Measurements from ENCODE around the gene IFI27L2. TPM values are rescaled to one million over a fixed set of nuclear protein-coding genes. Genes with fewer than 3 reads are reported as not detected.

The IFI27L2 gene
- total and polyA plus RNA-seq, 12 donors, result 41.5 to 122 (median 68.3) TPM

DNA sequence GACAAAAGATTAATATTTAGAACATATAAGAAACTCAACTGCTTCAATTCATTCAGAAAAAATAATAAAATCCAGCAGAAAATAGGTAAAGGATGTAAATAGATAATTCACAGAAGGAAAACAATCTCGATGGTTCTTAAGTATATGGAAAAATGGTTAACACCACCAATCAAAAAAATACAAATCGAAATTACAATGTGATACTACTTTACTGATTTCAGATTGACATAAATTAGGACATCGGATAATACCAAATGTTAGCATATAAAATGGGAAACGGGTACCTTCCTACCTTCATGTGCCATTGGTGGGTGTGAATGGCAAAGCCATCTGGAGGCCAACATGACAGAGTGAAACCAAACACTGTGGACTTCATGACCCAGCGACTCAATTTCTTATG is 43.1 kb upstream of the IFI27L2 start:
- ATAC-seq (no peak), DNase-seq (no peak)
- Histone ChIP-seq H3K27ac (no peak overlapping the region), H3K9me3 (no peaks in the 10 kb centered on the region), H3K36me3 (no peaks in the 10 kb centered on the region), H3K4me3 (no peak overlapping the region), H3K4me1 (peaks cover 6 to 24% (median 18%) of the 10 kb centered on the region in 9 donors), H3K27me3 (peaks cover 0 to 52% (median 23%) of the 10 kb centered on the region in 7 donors)
- no peak for TF ChIP-seq CTCF (IDR thresholded peaks at IDR 0.05)
- intact Hi-C loops (cut with DNase I), result loop anchor here in 2 of 10 donors (5.0 kb wide), 2 partner anchors 35 to 1370 kb away; no protein-coding TSS in a partner anchor
- 87 to 88% methylated on average over 5 of the region's 5 CpGs for WGBS, 2 donors

- peaks cover 0 to 38% (median 19%) of the 10 kb centered on the region in 7 donors for H3K27me3 ChIP-seq
- intact Hi-C loops (cut with DNase I), result loop anchor here in 2 of 10 donors (5.0 kb wide), 2 partner anchors 34 to 1369 kb away; no protein-coding TSS in a partner anchor
- H3K9me3 ChIP-seq, result no peaks in the 10 kb centered on the region
- TF ChIP-seq CTCF (IDR thresholded peaks at IDR 0.05), result no peak
- peaks cover 6 to 24% (median 18%) of the 10 kb centered on the region in 9 donors for H3K4me1 ChIP-seq
- no peak overlapping the region for H3K4me3 ChIP-seq
- 30 to 33% methylated on average over 3 of the region's 3 CpGs for WGBS, 2 donors
- no peaks in the 10 kb centered on the region for H3K36me3 ChIP-seq
- no peak overlapping the region for H3K27ac ChIP-seq
- DNase-seq (no peak), ATAC-seq (no peak)
Measured at GRCh38 chr14:94171208-94171607, 41.8 kb upstream of the IFI27L2 start.

DNA sequence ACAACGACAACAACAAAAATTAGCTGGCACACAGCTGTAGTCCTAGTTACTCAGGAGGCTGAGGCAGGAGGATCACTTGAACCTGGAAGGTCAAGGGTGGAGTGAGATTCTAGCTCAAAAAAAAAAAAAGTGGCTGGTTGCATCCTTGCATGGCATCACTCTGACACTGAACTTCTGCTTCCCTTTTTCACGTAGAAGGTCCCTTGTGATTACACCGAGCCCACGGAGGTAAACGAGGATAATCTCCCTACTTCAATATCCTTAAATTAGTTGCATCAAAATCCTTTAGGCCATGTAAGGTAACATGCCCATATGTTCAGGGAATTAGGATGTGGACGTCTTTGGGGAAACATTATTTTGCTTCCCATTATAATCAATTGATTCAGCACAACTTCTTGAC is 40.7 kb upstream of the IFI27L2 start:
- H3K4me1 ChIP-seq, result peaks cover 6 to 16% (median 14%) of the 10 kb centered on the region in 9 donors
- no peak overlapping the region for H3K27ac ChIP-seq
- no peaks in the 10 kb centered on the region for H3K36me3 ChIP-seq
- intact Hi-C loops (cut with DNase I), result loop anchor here in 2 of 10 donors (5.0 kb wide), 2 partner anchors 33 to 1368 kb away; no protein-coding TSS in a partner anchor
- H3K4me3 ChIP-seq, result no peak overlapping the region
- H3K27me3 ChIP-seq, result peaks cover 0 to 29% (median 17%) of the 10 kb centered on the region in 7 donors
- ATAC-seq (no peak), DNase-seq (no peak)
- H3K9me3 ChIP-seq, result no peaks in the 10 kb centered on the region
- 82 to 85% methylated on average over 6 of the region's 6 CpGs for WGBS, 2 donors
- TF ChIP-seq CTCF (IDR thresholded peaks at IDR 0.05), result no peak

- Histone ChIP-seq H3K4me3 (no peak overlapping the region), H3K4me1 (peaks cover 0 to 11% (median 10%) of the 10 kb centered on the region in 9 donors), H3K36me3 (no peaks in the 10 kb centered on the region), H3K27me3 (peaks cover 0 to 19% (median 13%) of the 10 kb centered on the region in 7 donors), H3K27ac (no peak overlapping the region), H3K9me3 (no peaks in the 10 kb centered on the region)
- ATAC-seq (peak in 2 of 8 donors; percentile 10 to 50), DNase-seq (no peak)
- 77 to 80% methylated on average over 3 of the region's 3 CpGs for WGBS, 2 donors
- intact Hi-C loops (cut with DNase I), result no loop called here
- no peak for TF ChIP-seq CTCF (IDR thresholded peaks at IDR 0.05)
Measured at GRCh38 chr14:94165744-94166143, 36.3 kb upstream of the IFI27L2 start.

All from heart right ventricle (tissue), 16 donors.